Lower lobe of right lung (tissue), 2 donors: ENCODE measurements around the gene ZNF469. TPM values are rescaled to one million over a fixed set of nuclear protein-coding genes. Genes with fewer than 3 reads are reported as not detected.

Experiments
- ATAC-seq, 2 donors: fragments of 200-7000 bp; cut with Tn5 transposase; one replicate each; pipeline ENCODE4 v1.9.1; 2020 to 2022; ENCODE audit warnings: mild to moderate bottlenecking in 2 of 2, moderate library complexity in 2 of 2
- DNase-seq: peaks from one replicate; pipeline ENCODE4 v3.0.0-alpha.2; 2020
- H3K27ac ChIP-seq: fragments of 200-600 bp; one replicate; pipeline ENCODE4 v1.8.0; 2022
- H3K27me3 ChIP-seq: fragments of 200-600 bp; one replicate; pipeline ENCODE4 v1.8.0; 2022; ENCODE audit warnings: low read depth
- H3K36me3 ChIP-seq: fragments of 200-600 bp; one replicate; pipeline ENCODE4 v1.8.0; 2022; ENCODE audit warnings: mild to moderate bottlenecking
- H3K4me1 ChIP-seq: fragments of 200-600 bp; one replicate; pipeline ENCODE4 v1.8.0; 2022
- H3K4me3 ChIP-seq: fragments of 200-600 bp; one replicate; pipeline ENCODE4 v1.8.0; 2022; ENCODE audit warnings: mild to moderate bottlenecking
- H3K9me3 ChIP-seq: fragments of 200-600 bp; one replicate; pipeline ENCODE4 v1.8.0; 2022
- CTCF ChIP-seq: fragments of 200-600 bp; IDR thresholded peaks from one replicate; pipeline ENCODE4 v1.8.0; 2022; ENCODE audit warnings: antibody characterized with exemption, mild to moderate bottlenecking
- intact Hi-C: fragments of 100-400 bp; cut with DNase I; formaldehyde crosslinking; loops from one replicate; pipeline ENCODE4 v1.11.0; 2022
- total RNA-seq: library from RNA; stranded (reverse); fragmentation: NEBNext Ultra II Directional; extraction: Animal tissue kit (Norgen Biotek cat#: 25700); gene quantifications from one replicate; pipeline ENCODE4 v1.2.1, GENCODE V29; 2021
- donor health status: DM: no; HTN: yes; CAD: no; lungs with severe emphysema.

Gene ZNF469
- total RNA-seq, 1 donor from 2014 or later = 2.0 TPM

GRCh38 chr16:88426018-88426417 lies 43.3 kb downstream of the ZNF469 start:
- DNase-seq (no peak), ATAC-seq (no peak)
- H3K4me3 ChIP-seq = no peak overlapping the region
- H3K27ac ChIP-seq = no peak overlapping the region
- peaks cover 12% of the 10 kb centered on the region for H3K4me1 ChIP-seq
- no peak for TF ChIP-seq CTCF
- H3K36me3 ChIP-seq = no peaks in the 10 kb centered on the region
- intact Hi-C loops = no loop called here
- H3K9me3 ChIP-seq = no peaks in the 10 kb centered on the region
- peaks cover 23% of the 10 kb centered on the region for H3K27me3 ChIP-seq

- Histone ChIP-seq H3K9me3 (no peaks in the 10 kb centered on the region), H3K27ac (no peak overlapping the region), H3K27me3 (peaks cover 30% of the 10 kb centered on the region), H3K36me3 (no peaks in the 10 kb centered on the region), H3K4me3 (no peak overlapping the region), H3K4me1 (peaks cover 15% of the 10 kb centered on the region)
- DNase-seq (no peak), ATAC-seq (no peak)
- intact Hi-C loops = no loop called here
- TF ChIP-seq CTCF = no peak
Measured at GRCh38 chr16:88427376-88427775, 44.6 kb downstream of the ZNF469 start.

- no peaks in the 10 kb centered on the region for H3K9me3 ChIP-seq
- peaks cover 30% of the 10 kb centered on the region for H3K27me3 ChIP-seq
- DNase-seq = no peak
- no peak overlapping the region for H3K27ac ChIP-seq
- H3K4me1 ChIP-seq = peaks cover 15% of the 10 kb centered on the region
- intact Hi-C loops = no loop called here
- H3K4me3 ChIP-seq = no peak overlapping the region
- no peaks in the 10 kb centered on the region for H3K36me3 ChIP-seq
- ATAC-seq = no peak
- TF ChIP-seq CTCF = no peak
Measured at GRCh38 chr16:88428156-88428555, 45.4 kb downstream of the ZNF469 start.

- Histone ChIP-seq H3K9me3 (no peaks in the 10 kb centered on the region), H3K4me1 (peaks cover 15% of the 10 kb centered on the region), H3K36me3 (no peaks in the 10 kb centered on the region), H3K27me3 (peaks cover 30% of the 10 kb centered on the region), H3K27ac (no peak overlapping the region), H3K4me3 (no peak overlapping the region)
- DNase-seq (no peak), ATAC-seq (no peak)
- intact Hi-C loops = no loop called here
- no peak for TF ChIP-seq CTCF
Measured at GRCh38 chr16:88428616-88429386, 46.0 kb downstream of the ZNF469 start.

GRCh38 chr16:88429387-88430184 lies 46.8 kb downstream of the ZNF469 start:
- Histone ChIP-seq H3K27ac (peak overlapping the region; percentile 71), H3K9me3 (no peaks in the 10 kb centered on the region), H3K36me3 (no peaks in the 10 kb centered on the region), H3K4me3 (peak overlapping the region; percentile 57), H3K4me1 (peaks cover 15% of the 10 kb centered on the region), H3K27me3 (peaks cover 30% of the 10 kb centered on the region)
- intact Hi-C loops = no loop called here
- no peak for TF ChIP-seq CTCF
- DNase-seq (no peak), ATAC-seq (no peak)
